ENCODE results near the gene SSTR4. TPM values are rescaled to one million over a fixed set of nuclear protein-coding genes. Genes with fewer than 3 reads are reported as not detected.

Gene SSTR4
- total RNA-seq, 1 experiment from 2014 or later = not detected

GRCh38 chr20:23043376-23043775, 8.3 kb downstream of the SSTR4 start:
- peaks cover 9% of the 10 kb centered on the region; the same call in 1 of the 2 replicates for H3K4me1 ChIP-seq
- no peaks in the 10 kb centered on the region for H3K36me3 ChIP-seq
- no peak overlapping the region for H3K27ac ChIP-seq
- H3K27me3 ChIP-seq = no peaks in the 10 kb centered on the region
- no peaks in the 10 kb centered on the region for H3K9me3 ChIP-seq (replicated peaks)
- no peak for DNase-seq
- H3K4me3 ChIP-seq = no peak overlapping the region

GRCh38 chr20:23046431-23046830, 11.3 kb downstream of the SSTR4 start:
- Histone ChIP-seq H3K4me3 (no peak overlapping the region), H3K9me3 (replicated peaks) (no peaks in the 10 kb centered on the region), H3K4me1 (no peaks in the 10 kb centered on the region), H3K27me3 (no peaks in the 10 kb centered on the region), H3K27ac (no peak overlapping the region), H3K36me3 (no peaks in the 10 kb centered on the region)
- no peak for DNase-seq

- Histone ChIP-seq H3K27ac (no peak overlapping the region), H3K27me3 (no peaks in the 10 kb centered on the region)
These were observed 12.1 kb downstream of the SSTR4 start for GRCh38 chr20:23047001-23047737.

GRCh38 chr20:23047738-23048214, 12.7 kb downstream of the SSTR4 start:
- Histone ChIP-seq H3K4me1 (no peaks in the 10 kb centered on the region), H3K4me3 (no peak overlapping the region), H3K36me3 (no peaks in the 10 kb centered on the region), H3K9me3 (replicated peaks) (no peaks in the 10 kb centered on the region), H3K27me3 (no peaks in the 10 kb centered on the region), H3K27ac (no peak overlapping the region)
- DNase-seq = no peak

More at GRCh38 chr20:23047001-23047737, 12.1 kb downstream of the SSTR4 start:
- Histone ChIP-seq H3K36me3 (no peaks in the 10 kb centered on the region), H3K9me3 (replicated peaks) (no peaks in the 10 kb centered on the region), H3K4me3 (no peak overlapping the region), H3K4me1 (no peaks in the 10 kb centered on the region)
- DNase-seq = no peak

GRCh38 chr20:23048283-23049200, 13.4 kb downstream of the SSTR4 start:
- Histone ChIP-seq H3K4me3 (no peak overlapping the region), H3K36me3 (no peaks in the 10 kb centered on the region), H3K27ac (no peak overlapping the region), H3K27me3 (no peaks in the 10 kb centered on the region), H3K4me1 (no peaks in the 10 kb centered on the region), H3K9me3 (replicated peaks) (no peaks in the 10 kb centered on the region)
- no peak for DNase-seq

- Histone ChIP-seq H3K4me3 (no peak within 1 kb of the TSS), H3K27me3 (no peaks in the 10 kb centered on the region), H3K36me3 (no peaks in the 10 kb centered on the region), H3K9me3 (replicated peaks) (no peaks in the 10 kb centered on the region), H3K27ac (no peak within 1 kb of the TSS), H3K4me1 (no peaks in the 10 kb centered on the region)
- DNase-seq = no peak
These were observed 14.3 kb downstream of the SSTR4 start, which contains the start of gene THBD for GRCh38 chr20:23049201-23050075. Gene THBD (minus strand): TSS chr20:23049672. CDS start chr20:23049504, 168 bp downstream.

- Histone ChIP-seq H3K36me3 (no peaks in the 10 kb centered on the region), H3K27me3 (no peaks in the 10 kb centered on the region), H3K9me3 (replicated peaks) (no peaks in the 10 kb centered on the region), H3K4me3 (no peak overlapping the region), H3K27ac (no peak overlapping the region), H3K4me1 (no peaks in the 10 kb centered on the region)
- DNase-seq = no peak
These were observed 15.1 kb downstream of the SSTR4 start for GRCh38 chr20:23050076-23050838.

GRCh38 chr20:23050847-23051627, 15.9 kb downstream of the SSTR4 start:
- H3K4me3 ChIP-seq = no peak overlapping the region
- H3K9me3 ChIP-seq (replicated peaks) = no peaks in the 10 kb centered on the region
- H3K27ac ChIP-seq = no peak overlapping the region
- no peaks in the 10 kb centered on the region for H3K4me1 ChIP-seq
- no peak for DNase-seq
- no peaks in the 10 kb centered on the region for H3K36me3 ChIP-seq
- H3K27me3 ChIP-seq = no peaks in the 10 kb centered on the region

GRCh38 chr20:23052904-23053303, 17.8 kb downstream of the SSTR4 start:
- Histone ChIP-seq H3K9me3 (replicated peaks) (no peaks in the 10 kb centered on the region), H3K27ac (no peak overlapping the region), H3K36me3 (no peaks in the 10 kb centered on the region), H3K27me3 (no peaks in the 10 kb centered on the region), H3K4me1 (no peaks in the 10 kb centered on the region), H3K4me3 (no peak overlapping the region)
- DNase-seq = no peak

- no peak overlapping the region for H3K4me3 ChIP-seq
- peaks cover 35% of the 10 kb centered on the region for H3K4me1 ChIP-seq
- no peak overlapping the region for H3K27ac ChIP-seq
- no peaks in the 10 kb centered on the region for H3K36me3 ChIP-seq
- H3K27me3 ChIP-seq = no peaks in the 10 kb centered on the region
- no peaks in the 10 kb centered on the region for H3K9me3 ChIP-seq (replicated peaks)
- no peak for DNase-seq
These were observed 23.1 kb downstream of the SSTR4 start for GRCh38 chr20:23058240-23058639.

- no peak overlapping the region for H3K27ac ChIP-seq
- peaks cover 43% of the 10 kb centered on the region for H3K4me1 ChIP-seq
- no peaks in the 10 kb centered on the region for H3K27me3 ChIP-seq
- DNase-seq = no peak
- no peaks in the 10 kb centered on the region for H3K9me3 ChIP-seq (replicated peaks)
- H3K36me3 ChIP-seq = no peaks in the 10 kb centered on the region
- no peak overlapping the region for H3K4me3 ChIP-seq
These were observed 23.9 kb downstream of the SSTR4 start for GRCh38 chr20:23059001-23059400.

- Histone ChIP-seq H3K27me3 (no peaks in the 10 kb centered on the region), H3K4me3 (no peak overlapping the region), H3K36me3 (no peaks in the 10 kb centered on the region), H3K27ac (no peak overlapping the region), H3K9me3 (replicated peaks) (no peaks in the 10 kb centered on the region), H3K4me1 (peaks cover 44% of the 10 kb centered on the region)
- peak in 1 of 2 experiments; percentile 50 for DNase-seq
These were observed 24.7 kb downstream of the SSTR4 start for GRCh38 chr20:23059846-23060245.

- Histone ChIP-seq H3K27ac (no peak overlapping the region; the same call in 1 of the 2 replicates), H3K4me3 (no peak overlapping the region)
- no peak for DNase-seq
These were observed 25.5 kb downstream of the SSTR4 start for GRCh38 chr20:23060629-23061028.

More at GRCh38 chr20:23060629-23061028, 25.5 kb downstream of the SSTR4 start:
- Histone ChIP-seq H3K36me3 (no peaks in the 10 kb centered on the region), H3K9me3 (replicated peaks) (no peaks in the 10 kb centered on the region), H3K4me1 (peaks cover 49% of the 10 kb centered on the region), H3K27me3 (no peaks in the 10 kb centered on the region)
